Rectal smooth muscle tissue (tissue), 1 donor: ENCODE data around the gene URM1.
A peak's percentile ranks its signal among the peaks of the same experiment; 100 is the strongest.
"Not testable (repeated sequence)": the region's sequence is repeated elsewhere in the genome, so short reads cannot be mapped to it uniquely, and the experiment has no call there.

Source experiments
- H3K27ac ChIP-seq: one replicate; pipeline ENCODE4 v1.7.0; 2013; ENCODE audit warnings: low read depth, low read length, inconsistent platforms
- H3K27me3 ChIP-seq: one replicate; pipeline ENCODE4 v1.7.0; 2013; ENCODE audit warnings: low read length; ENCODE audit not compliant: control insufficient read depth, insufficient read depth
- H3K36me3 ChIP-seq: one replicate; pipeline ENCODE4 v1.7.0; 2013; ENCODE audit warnings: low read length; ENCODE audit not compliant: control insufficient read depth, insufficient read depth
- H3K4me1 ChIP-seq: one replicate; pipeline ENCODE4 v1.7.0; 2013; ENCODE audit warnings: low read length; ENCODE audit not compliant: control insufficient read depth, insufficient read depth
- H3K4me3 ChIP-seq: one replicate; pipeline ENCODE4 v1.7.0; 2013; ENCODE audit warnings: low read length
- H3K9ac ChIP-seq: one replicate; pipeline ENCODE4 v1.7.0; 2013; ENCODE audit warnings: low read length

The URM1 gene

GRCh38 chr9:128420060-128420650, 49.0 kb downstream of the URM1 start:
- no peaks in the 10 kb centered on the region for H3K36me3 ChIP-seq
- H3K27ac ChIP-seq: peak overlapping the region; percentile 55
- H3K9ac ChIP-seq: peak overlapping the region; percentile 40
- peak overlapping the region; percentile 80 for H3K4me3 ChIP-seq
- H3K27me3 ChIP-seq: peaks cover 10% of the 10 kb centered on the region
- H3K4me1 ChIP-seq: peaks cover 14% of the 10 kb centered on the region

DNA sequence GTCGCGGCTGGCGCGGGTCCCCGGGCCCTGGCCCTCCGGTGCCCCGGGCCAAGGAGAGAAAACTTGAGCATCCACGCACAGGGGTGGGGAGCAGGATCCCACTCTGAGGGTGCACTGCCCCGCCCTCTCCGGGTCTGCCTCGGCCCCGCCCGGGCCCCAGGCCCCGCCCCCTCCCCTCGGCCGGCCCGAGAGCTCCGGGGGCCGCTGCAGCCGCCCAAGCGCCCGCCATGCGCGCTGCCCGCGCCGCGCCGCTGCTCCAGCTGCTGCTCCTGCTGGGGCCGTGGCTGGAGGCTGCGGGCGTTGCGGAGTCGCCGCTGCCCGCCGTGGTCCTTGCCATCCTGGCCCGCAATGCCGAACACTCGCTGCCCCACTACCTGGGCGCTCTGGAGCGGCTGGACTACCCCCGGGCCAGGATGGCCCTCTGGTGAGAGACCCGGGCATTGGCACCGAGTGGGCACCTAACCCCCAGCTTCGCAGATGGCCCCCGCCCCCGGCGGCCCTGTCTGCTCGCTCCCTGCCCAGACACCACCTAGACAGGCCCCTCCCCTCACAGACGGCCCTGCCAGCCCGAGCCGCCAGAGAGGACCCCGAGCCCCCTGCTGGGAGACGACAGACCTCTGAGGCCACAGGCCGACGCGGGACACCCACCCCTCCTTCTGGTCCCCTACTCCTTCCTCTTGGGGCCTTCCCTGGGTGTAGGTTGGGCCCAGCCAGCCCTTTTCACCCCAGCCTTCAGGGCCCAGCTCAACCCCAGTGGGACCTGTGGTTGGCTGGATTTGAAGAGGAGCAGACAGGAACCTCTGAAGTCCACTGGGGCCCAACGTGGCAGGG, 49.7 kb downstream of the URM1 start, which contains the start of gene CERCAM:
TSS of gene CERCAM (plus strand) at position 207 of the 831 bp plus-strand sequence. CDS start at position 228, 21 bp downstream.
- Histone ChIP-seq H3K9ac (peak within 1 kb of the TSS; percentile 40), H3K27ac (peak within 1 kb of the TSS; percentile 55)

GRCh38 chr9:128421482-128421996, 50.4 kb downstream of the URM1 start:
- Histone ChIP-seq H3K4me3 (peak overlapping the region; percentile 80), H3K9ac (no peak overlapping the region), H3K27me3 (peaks cover 10% of the 10 kb centered on the region), H3K4me1 (peaks cover 14% of the 10 kb centered on the region), H3K27ac (peak overlapping the region; percentile 14), H3K36me3 (no peaks in the 10 kb centered on the region)

More for the DNA sequence above, 49.7 kb downstream of the URM1 start, which contains the start of gene CERCAM:
- H3K27me3 ChIP-seq: peaks cover 10% of the 10 kb centered on the region
- H3K36me3 ChIP-seq: no peaks in the 10 kb centered on the region
- H3K4me3 ChIP-seq: peak within 1 kb of the TSS; percentile 80
- peaks cover 14% of the 10 kb centered on the region for H3K4me1 ChIP-seq

DNA sequence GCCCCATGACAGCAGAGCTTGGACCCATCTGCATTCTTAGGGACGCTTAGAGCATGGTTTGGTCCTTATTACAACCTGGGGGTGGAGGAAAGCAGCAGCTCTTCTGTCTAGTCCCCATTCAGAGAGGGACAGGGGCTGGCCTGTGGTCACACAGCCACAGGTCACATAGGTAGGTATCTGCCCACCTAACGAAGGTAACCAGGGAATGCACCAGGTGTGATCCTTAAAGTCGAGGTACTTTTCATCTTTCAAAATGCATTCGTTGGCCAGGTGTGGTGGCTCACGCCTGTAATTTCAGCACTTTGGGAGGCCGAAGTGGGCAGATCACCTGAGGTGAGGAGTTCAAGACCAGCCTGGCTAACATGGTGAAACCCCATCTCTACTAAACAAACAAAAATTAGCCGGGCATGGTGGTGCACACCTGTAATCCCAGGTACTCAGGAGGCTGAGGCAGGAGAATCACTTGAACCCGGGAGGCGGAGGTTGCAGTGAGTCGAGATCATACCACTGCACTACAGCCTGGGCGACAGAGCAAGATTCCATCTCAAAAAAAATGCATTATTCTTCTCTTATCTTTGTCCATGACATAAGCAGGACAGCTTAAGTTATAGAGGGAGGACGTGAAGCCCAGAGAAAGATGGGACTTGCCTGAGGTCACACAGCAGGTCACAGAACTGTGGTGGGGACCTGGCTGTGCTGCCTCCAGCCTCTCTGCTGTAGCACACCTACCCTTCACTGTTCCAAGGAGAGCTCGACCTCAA, 51.0 kb downstream of the URM1 start:
- not testable (repeated sequence) for H3K27ac ChIP-seq

GRCh38 chr9:128422783-128423150, 51.6 kb downstream of the URM1 start:
- Histone ChIP-seq H3K4me1 (peaks cover 14% of the 10 kb centered on the region), H3K9ac (no peak overlapping the region), H3K36me3 (no peaks in the 10 kb centered on the region), H3K27me3 (peaks cover 10% of the 10 kb centered on the region), H3K27ac (no peak overlapping the region), H3K4me3 (no peak overlapping the region)

More for the DNA sequence above, 51.0 kb downstream of the URM1 start:
- Histone ChIP-seq H3K27me3 (peaks cover 10% of the 10 kb centered on the region), H3K4me1 (peaks cover 14% of the 10 kb centered on the region)
- H3K9ac ChIP-seq, H3K36me3 ChIP-seq, H3K4me3 ChIP-seq: not testable (repeated sequence)

DNA sequence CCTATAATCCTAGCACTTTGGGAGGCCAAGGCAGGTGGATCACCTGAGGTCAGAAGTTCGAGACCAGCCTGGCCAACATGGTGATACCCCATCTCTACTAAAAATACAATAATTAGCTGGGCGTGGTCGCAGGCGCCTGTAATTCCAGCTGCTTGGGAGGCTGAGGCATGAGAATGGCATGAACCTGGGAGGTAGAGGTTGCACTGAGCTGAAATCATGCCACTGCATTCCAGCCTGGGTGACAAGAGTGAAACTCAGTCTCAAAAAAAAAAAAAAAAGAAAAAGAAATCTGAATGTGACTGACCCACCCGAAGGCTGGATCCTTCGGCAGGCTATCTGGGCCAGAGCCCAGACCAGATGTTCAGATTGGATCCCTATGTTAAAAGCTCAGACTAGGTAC, 52.2 kb downstream of the URM1 start:
- Histone ChIP-seq H3K27me3 (peaks cover 10% of the 10 kb centered on the region), H3K4me1 (peaks cover 14% of the 10 kb centered on the region)
- H3K36me3 ChIP-seq, H3K27ac ChIP-seq, H3K9ac ChIP-seq, H3K4me3 ChIP-seq: not testable (repeated sequence)

- Histone ChIP-seq H3K27ac (no peak overlapping the region), H3K4me3 (no peak overlapping the region), H3K4me1 (peaks cover 9% of the 10 kb centered on the region), H3K27me3 (peaks cover 4% of the 10 kb centered on the region), H3K9ac (no peak overlapping the region), H3K36me3 (no peaks in the 10 kb centered on the region)
These were observed 53.1 kb downstream of the URM1 start for GRCh38 chr9:128424268-128424780.

- Histone ChIP-seq H3K4me1 (no peaks in the 10 kb centered on the region), H3K9ac (no peak overlapping the region), H3K27me3 (no peaks in the 10 kb centered on the region), H3K36me3 (no peaks in the 10 kb centered on the region), H3K4me3 (no peak overlapping the region), H3K27ac (no peak overlapping the region)
These were observed 57.7 kb downstream of the URM1 start for GRCh38 chr9:128428644-128429512.

GRCh38 chr9:128429513-128430086, 58.4 kb downstream of the URM1 start:
- no peak overlapping the region for H3K9ac ChIP-seq
- no peaks in the 10 kb centered on the region for H3K27me3 ChIP-seq
- no peak overlapping the region for H3K4me3 ChIP-seq
- H3K4me1 ChIP-seq: no peaks in the 10 kb centered on the region
- no peaks in the 10 kb centered on the region for H3K36me3 ChIP-seq
- no peak overlapping the region for H3K27ac ChIP-seq

DNA sequence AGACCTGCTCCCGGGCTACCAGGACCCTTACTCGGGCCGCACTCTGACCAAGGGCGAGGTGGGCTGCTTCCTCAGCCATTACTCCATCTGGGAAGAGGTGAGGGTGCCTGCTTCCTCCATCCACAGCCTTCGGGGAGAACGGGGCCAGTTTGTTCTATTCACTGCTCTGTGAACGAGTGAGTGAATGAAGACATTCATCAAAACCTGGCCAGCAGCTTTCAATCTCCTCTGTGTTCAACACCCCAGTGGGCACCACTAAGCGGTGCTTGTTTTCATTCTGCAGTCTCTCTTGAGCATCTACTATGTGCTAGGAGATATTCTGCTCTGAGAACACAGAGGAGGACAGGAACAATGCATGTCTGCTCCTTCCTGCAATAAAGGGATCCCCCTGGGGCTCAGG, 60.0 kb downstream of the URM1 start:
- Histone ChIP-seq H3K36me3 (no peaks in the 10 kb centered on the region), H3K27ac (no peak overlapping the region), H3K4me3 (no peak overlapping the region), H3K4me1 (no peaks in the 10 kb centered on the region), H3K27me3 (no peaks in the 10 kb centered on the region), H3K9ac (no peak overlapping the region)

GRCh38 chr9:128434340-128434739, 63.2 kb downstream of the URM1 start:
- no peaks in the 10 kb centered on the region for H3K27me3 ChIP-seq

More at GRCh38 chr9:128434340-128434739, 63.2 kb downstream of the URM1 start:
- Histone ChIP-seq H3K27ac (no peak overlapping the region), H3K36me3 (no peaks in the 10 kb centered on the region), H3K9ac (no peak overlapping the region), H3K4me1 (no peaks in the 10 kb centered on the region), H3K4me3 (no peak overlapping the region)
